Measurements from ENCODE around the gene PKD1.
"Not testable (repeated sequence)": the region's sequence is repeated elsewhere in the genome, so short reads cannot be mapped to it uniquely, and the experiment has no call there.

GRCh38 chr16:2122934-2123683 is 12.6 kb downstream of the PKD1 start:
- TF ChIP-seq ZNF274 (IDR thresholded peaks at IDR 0.05; ENCODE audit: low read depth, low read length); SUZ12 (IDR thresholded peaks at IDR 0.05; ENCODE audit: extremely low read depth, insufficient read depth, insufficient read length); YY1 (IDR thresholded peaks at IDR 0.05; ENCODE audit: insufficient read depth, insufficient read length): not testable (repeated sequence)
